HG03432 (cell line): ENCODE data around the gene SYPL1.
"Not testable (repeated sequence)": the region's sequence is repeated elsewhere in the genome, so short reads cannot be mapped to it uniquely, and the experiment has no call there.

Source experiments
- ATAC-seq: cut with Tn5 transposase; IDR thresholded peaks from one replicate; pipeline ENCODE4 v1.9.1; 2021; ENCODE audit warnings: mild to moderate bottlenecking, moderate library complexity; ENCODE audit not compliant: unreplicated experiment

The SYPL1 gene

DNA sequence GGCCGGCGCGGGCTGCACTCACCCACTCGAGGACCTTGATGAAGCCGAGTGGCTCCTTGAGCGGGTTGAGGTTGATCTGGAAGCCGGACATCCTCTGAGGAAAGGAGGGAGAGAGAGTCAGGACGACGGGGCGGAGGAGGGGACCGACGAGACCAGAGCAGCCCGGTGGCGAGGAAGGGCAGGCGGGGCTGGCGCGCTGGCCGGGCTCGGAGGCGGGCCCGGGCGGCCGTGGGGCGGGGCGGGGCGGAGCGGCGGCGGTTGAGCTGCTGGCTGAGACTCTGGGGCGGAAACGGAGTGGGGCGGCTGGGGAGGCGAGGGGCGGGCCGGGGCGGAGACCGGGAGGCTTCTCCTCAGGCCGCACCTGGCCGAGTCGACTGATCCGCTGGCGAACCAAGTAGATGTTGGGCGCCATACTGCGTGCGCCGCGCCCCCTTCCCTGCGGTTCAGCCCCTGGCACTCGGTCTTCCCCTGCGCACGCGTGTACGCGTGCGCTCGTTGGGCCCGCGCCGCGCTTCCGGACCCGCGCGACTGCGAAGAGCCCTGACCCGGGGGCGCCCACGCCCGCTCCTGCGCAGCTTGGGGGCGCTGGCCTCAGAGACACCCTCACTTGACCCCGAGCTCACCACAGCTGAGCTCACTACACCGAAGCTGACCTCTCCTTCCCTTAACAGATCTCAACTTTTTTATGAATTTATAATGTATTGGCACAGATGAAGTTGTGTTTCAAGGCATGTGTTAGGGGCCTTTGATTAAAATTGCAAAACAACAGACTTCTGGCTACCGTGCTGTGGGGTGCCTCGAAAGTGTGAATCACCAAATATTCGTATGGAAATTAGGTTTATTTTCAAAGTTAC lies at the start of gene SYPL1:
SYPL1 (minus strand) TSS at position 195 of the 854 bp plus-strand sequence; CDS start at position 91, 104 bp downstream.
- ATAC-seq, result peak; percentile 85

DNA sequence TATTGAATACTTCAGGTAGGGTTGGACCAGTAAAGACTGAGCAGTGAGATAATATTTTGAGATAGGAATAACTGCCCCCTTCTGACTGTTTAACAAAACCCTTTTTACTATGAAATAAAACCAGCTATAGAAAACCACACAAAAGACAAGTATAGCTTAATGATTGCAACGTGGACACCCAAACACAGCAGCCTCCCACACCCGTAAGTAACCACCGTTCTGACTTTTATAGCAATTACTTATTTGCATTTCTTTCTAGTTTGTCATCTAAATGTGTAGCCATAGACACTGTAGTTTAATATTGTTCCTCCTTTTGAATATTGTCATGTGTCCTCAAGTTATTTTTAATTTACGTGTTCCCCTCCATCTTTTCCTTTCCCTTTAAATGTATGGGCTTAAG lies 42.9 kb upstream of the SYPL1 start:
- peak; percentile 52 for ATAC-seq

DNA sequence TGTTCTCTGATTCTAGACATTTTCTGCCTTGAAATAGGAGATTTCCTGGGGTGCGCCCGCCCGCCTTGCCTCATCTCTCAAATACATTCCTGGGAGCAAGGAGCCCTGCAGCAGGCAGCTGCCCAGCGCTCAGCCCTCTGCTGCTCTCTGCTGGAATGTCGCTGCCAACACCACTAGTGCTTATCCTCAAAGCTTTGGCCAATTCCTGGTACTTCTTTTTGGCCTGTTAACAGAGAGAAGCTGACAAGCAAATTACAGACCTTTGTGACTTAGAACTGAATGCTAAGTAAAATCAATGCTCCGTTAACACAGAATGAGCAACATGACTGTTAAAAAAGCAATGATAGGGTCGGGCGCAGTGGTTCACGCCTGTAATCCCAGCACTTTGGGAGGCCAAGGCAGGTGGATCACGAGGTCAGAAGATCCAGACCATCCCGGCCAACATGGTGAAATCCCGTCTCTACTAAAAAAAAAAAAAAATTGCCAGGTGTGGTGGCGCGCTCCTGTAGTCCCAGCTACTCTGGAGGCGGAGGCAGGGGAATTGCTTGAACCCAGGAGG lies 41.9 kb upstream of the SYPL1 start:
- peak; percentile 64 for ATAC-seq

DNA sequence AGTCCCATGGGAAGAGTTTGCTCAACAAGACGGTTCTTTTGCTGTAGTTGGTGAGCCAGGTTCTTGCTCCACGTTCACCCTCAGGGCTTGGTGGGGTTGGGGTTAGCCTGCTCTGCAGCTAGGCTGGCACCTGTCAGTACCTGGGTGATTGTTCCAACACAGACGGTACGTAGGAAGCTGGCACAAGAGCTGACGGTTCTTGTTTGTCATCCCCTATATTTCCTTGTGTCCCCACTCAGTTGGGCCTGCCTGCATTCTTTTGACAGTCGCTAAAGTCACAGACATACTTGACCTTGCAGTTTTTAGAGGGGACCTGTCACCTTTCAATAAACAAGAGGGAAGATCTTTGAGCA lies 40.2 kb upstream of the SYPL1 start:
- no peak for ATAC-seq

DNA sequence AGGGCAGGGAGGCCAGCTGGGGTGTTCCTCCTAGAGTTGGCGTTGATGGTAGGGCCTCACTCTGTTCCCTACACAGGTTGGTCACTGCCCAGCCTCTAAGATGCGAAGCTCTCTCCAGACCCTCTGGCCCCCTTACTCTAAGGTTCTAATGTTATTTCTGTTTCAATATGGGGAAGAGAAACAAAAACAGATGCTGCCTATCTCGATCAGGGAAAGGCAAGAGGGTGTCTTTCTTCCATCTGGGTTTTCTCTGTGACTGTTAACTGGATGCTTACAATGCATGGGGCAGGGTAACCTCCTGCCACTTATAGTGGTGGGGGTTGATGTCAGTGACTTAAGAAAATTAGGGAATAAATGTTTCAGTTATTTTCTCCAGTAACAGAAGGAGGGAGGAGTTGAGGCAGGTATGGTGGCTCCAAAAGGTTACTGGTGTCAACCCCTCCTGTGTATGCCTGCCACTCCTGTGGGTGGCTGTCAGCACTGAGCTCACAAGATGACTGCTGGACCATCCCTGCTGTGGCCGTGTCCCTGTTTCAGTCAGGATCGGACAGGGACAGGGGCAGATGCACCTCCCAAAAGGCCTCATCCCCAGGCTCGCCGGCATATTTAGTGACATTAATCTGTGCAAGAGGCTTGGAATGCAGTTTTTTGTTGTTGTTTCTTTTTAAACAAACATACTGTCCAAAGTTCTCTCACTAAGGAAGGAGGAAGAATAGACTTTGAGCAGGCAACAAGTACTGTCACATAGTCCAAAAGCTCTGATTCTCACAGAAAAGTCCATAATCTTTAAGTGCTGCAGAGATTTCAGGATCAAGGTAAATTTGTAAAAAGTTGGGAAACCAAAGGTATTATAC lies 39.6 kb upstream of the SYPL1 start:
- ATAC-seq, result no peak

DNA sequence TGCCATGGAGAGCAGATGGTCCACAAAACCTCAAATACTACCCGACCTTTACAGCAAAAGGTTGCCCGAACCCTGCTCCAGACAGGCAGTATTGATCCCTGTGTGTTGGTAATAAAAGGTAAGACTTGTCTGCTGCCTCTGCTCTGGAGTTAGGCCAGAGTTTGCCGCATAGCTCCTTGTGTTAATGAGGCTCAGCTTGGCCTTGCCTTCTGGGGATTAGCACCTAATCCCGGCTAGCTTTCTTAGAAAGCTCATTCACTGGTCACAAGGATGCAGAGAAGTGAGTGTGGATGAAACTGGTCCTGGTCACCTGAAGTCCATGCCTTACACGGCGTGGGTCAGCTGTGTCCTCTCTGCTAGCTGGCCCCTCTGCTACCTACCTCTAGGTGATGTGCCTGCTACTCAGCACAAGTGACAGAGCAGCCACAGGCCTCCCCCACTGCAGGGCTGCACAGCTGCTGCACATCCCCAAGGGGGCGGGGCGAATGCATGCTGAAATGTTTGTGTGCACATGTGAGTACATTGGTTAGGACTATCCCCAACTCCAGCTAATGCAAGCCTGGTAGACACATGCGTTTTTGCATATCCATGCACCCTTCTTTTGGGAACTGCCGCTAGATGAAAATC lies 31.7 kb upstream of the SYPL1 start:
- ATAC-seq, result no peak

DNA sequence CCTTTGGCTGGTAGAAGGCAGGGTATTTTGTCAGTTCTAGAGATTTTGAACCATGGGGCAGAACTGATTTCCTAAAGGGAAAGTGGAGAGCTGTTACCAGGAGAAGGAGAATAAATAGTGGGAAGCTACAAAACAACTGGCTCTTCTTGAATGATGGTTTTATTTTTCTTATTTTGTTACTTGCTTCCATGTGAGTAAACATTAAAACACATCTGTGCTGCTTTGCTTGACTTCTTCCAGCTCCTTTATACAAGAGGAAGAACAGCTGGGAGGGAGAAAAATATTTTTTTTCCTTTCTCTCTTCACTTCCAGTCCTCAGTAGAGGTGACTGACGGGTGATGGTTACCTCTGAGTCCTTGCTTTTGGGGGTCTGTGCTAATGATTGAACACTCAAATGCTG lies 30.0 kb upstream of the SYPL1 start:
- no peak for ATAC-seq

DNA sequence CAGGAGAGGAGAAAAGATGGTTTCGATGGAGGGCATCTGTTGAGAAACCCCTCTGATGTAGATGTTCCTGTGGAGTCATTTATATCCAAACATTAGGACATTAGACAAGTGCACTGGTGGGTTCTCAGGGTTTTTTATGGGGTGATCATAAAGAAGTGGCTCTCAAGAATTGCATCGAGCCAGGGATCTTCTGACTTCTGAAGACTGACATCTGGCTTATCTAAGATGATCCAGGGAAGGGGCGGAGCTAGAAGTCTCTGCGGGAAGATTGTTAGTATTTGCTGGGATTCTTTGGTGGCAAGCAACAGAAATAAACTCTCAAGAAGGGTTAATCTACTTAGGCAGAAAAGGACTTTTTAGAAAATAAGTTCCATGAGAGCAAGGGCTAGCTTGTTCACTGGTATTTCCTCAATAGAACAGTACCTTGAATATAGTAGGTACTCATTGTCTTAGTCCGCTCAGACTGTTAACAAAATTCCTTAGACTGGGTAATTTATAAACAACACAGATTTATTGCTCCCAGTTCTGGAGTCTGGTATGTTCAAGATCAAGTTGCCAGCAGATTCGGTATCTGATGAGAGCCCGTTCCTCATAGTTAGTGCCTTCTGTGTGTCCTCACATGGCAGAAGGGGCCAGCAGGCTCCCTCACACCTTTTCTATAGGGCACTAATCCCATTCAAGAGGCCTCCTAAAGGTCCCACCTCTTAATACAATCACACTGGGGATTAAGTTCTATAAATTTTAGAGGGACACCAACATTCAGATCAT lies 28.5 kb upstream of the SYPL1 start:
- ATAC-seq, result no peak

DNA sequence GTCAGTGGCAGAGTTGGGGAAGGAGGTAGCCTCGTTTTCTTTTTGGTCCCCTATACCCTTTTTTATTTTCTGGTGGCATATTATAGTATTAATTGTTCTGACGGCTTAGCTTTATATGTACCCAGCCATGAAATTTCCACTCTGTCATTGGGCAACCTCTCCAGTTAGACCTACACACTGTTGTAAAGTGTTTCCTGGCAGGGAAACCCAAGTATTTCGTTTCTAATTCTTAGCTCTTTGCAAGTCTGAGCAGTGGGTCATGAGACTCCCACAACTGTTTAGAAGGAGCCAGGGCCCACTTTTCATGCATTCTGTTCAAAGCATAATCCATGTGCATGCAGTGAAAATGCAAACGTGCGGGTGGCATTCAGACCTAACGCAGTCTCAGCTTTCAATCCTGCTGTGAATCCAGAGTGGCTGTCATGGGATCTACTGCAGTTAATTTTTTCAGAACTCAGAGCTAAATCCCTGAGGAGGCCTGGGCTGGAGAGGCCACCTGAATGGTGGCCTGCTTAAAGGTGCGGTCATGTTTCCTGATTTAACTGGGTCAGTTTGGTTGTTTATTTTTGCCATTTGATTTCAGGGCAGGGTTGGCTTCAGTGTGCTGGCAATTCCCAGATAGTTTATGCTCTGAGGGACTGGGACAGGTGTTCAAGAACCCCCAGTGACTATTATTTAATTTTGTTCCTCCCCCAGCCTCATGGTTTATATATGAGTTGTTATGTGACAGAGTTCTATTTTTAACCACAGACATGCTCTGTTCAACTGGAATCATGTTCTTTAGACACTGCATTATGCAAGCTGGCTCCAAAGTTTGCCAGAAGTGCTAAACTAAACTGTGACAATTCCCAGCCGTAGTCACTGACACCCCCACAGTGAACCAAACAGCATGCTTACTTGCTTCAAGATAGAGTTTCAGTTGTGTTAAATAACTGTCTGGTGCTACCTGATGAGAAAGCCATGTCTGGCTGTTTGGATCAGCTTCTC lies 27.4 kb upstream of the SYPL1 start:
- ATAC-seq, result no peak

DNA sequence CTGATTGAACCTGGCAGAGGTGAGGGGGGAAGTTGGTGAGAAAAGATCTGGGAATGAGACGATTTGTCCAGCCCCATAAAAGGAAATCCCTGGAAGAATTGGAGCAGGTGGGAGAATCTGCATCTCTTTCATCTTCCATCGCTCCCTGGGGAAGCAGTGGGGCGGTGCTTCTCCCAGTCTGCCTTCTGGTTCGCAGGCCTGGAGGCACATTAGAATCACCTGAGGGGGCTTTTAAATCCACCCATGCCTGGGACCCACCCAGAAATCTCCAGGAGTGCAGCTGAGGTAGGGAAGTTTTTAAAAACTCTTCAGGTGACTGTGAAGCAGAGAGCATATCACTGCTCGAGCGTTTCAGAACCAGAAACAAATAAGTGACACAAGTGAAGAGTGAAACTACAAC lies 26.7 kb upstream of the SYPL1 start:
- no peak for ATAC-seq

DNA sequence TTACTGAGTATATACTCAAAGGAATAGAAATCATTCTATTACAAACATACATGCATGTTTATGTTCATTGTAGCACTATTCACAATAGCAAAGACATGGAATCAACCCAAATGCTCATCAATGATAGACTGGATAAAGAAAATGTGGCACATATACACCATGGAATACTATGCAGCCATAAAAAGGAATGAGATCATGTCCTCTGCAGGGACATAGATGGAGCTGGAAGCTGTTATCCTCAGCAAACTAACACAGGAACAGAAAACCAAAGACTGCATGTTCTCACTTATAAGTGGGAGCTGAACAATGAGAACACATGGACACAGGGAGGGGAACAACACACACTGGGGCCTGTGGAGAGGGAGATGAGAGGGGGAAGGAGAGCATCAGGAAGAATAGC lies 26.1 kb upstream of the SYPL1 start:
- not testable (repeated sequence) for ATAC-seq

DNA sequence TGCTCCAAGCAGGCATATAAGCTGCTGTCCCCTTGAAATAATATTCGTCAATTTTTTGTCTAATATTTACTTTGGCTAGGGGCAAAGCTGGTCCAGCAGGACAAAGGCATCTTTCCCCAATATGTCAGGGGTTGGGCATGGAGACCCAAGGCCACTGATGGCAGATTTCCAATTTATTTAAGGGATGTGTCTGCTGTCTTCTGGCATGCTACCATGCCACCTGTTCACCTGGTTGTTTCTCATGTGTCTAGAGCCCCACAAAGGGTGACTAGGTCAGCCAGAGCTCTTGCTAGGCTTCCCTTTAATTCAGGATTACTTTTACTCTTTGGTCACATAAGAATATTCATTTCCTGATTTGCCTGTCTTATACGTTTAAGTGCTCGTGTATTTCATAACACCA lies 22.1 kb upstream of the SYPL1 start:
- no peak for ATAC-seq

DNA sequence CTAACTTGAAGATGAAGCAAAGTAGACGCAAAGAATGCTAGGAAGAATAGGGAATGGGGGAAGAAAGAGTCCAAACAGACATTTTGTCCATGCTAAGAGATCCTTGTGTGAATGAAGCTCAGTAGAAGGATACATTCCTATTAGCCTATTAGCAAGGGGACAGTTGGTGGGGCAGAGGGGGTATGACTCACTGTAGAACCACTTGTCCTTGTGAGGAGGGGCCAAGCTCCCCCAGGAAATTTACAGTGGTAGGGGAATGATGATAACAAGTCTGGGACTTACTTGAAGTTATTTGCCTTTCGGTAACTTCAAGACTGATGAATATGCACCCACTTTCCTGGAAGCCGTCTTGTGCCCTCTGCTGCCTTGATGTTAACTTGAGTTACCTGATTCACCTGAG lies 17.2 kb upstream of the SYPL1 start:
- no peak for ATAC-seq

DNA sequence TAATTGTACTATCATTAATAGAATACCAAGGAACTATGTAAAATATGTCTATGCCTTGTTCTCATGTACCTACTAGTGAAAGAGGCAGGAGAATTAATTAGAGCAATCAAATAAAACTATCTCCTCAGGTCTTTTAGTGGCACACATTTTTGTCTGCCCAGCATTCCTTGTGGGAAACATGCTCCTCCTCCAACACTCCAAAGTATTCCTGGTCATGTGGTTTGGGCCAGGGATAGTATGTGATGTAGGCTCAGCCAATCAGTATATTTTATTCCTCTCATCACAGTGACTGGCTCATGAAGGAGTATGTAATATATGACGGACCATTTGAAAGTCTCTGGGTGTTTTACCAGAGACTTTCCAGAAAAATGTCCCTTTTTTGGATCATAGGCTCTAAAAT lies 16.7 kb upstream of the SYPL1 start:
- no peak for ATAC-seq

DNA sequence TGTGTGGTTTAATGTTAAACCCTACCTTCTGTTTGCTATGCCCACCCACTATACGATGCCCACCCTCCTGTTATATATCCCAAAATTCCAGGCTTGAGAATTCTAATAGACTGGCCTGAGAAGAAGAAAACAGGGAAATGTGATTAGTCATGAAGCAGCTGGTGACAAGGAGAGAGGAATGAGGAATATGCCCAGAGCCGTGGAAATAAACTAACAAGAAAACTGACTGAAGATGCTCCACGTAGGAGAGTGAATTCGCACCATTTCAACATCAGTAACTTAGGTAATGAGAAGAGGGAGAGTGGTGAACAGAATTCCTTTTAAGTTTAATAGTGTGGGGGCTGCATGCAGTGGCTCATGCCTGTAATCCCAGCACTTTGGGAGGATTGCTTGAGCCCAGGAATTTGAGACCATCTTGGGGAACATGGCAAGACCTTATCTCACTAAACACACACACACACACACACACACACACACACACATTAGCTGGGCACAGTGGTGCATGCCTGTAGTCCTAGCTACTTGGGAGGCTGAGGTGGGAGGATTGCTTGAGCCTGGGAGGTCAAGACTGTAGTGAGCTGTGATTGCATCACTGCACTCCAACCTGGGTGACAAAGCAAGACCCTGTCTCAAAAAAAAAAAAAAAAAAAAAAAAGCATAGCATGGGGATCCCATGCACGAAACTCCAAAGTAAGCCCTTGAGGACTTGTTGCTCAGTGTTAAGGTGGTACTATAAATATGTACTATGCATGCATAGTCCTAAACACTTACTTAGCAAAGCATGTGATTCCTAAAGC lies 16.1 kb upstream of the SYPL1 start:
- no peak for ATAC-seq

DNA sequence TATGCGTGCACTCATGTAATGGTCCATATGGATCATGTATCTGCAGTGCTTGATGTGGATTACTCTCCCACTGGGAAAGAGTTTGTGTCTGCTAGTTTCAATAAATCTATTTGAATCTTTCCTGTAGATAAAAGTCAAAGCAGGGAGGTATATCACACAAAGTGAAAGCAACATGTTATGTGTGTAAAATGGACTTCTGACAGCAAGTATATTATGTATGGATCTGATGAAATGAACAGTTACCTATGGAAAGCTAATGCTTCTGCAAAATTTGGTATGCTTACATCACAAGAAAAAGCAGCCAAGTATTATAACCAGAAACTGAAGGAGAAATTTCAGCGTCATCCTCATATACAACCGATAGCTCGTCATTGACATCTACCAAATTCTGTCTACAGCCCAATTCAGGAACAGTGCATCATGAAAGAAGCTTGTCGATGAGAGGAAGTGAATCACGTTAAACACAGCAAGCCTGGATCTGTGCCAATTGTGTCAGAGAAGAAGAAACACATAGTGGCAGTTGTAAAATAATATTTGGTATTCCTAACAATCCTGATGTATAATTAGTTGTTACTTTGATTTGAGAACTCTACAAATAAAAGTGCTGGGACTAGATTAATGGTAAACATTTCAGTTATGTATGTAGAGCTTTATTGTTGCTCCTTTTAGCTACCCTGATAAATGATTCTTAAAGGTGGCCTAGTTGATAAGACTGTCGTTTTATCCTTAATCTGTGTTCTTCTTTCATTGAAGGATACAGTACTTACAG lies 14.2 kb upstream of the SYPL1 start:
- no peak for ATAC-seq

DNA sequence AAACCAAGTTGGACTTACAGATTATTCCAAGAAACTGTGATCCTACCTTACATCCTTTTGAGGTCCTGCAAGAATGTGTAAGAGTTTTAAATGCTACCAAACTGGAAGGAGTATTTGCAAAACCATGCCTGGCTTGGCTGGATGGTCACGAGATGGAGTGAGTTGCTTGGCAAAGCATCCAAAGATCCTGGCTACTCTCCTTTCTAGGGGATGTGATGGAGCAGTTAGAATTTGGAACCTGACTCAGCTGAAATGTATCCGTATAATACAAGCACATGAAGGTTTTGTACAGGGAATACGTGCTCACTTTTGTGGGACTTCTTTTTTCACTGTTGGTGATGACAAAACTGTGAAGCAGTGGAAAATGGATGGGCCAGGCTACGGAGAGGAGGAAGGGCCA lies 13.3 kb upstream of the SYPL1 start:
- no peak for ATAC-seq

DNA sequence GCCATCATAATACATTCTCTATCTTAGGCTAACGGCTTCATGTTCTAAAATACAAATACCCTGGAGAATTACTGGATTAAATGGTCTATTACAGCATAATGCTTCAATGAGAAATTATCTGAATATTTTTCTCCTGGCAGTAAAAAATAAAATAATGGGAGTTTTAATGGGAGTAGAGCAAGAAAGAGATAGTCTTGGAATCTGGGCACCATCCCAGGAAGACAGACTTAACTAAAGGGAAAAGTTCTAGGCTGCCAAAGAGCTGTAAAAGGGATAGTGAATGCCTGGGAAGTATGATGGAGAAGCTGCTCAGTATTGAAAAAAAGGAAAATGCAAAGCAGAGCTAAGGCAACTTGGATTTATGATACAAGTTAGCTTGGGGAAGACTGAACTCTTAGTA lies 12.1 kb upstream of the SYPL1 start:
- no peak for ATAC-seq
